Measurements from ENCODE around the gene AKAP13. TPM values are rescaled to one million over a fixed set of nuclear protein-coding genes. Genes with fewer than 3 reads are reported as not detected.

AKAP13 gene
- polyA plus RNA-seq, 1 of the 3 experiments (the other 2 are of a cell fraction), result 8.4 TPM

GRCh38 chr15:85625856-85626255 is 245.5 kb downstream of the AKAP13 start:
- H3K9me2 ChIP-seq, result no peaks in the 10 kb centered on the region
- H3K79me2 ChIP-seq (ENCODE audit: insufficient read depth), result peaks cover 65% of the 10 kb centered on the region
- DNase-seq, result no peak
- H3K9me3 ChIP-seq, result no peaks in the 10 kb centered on the region
- ChIA-PET POLR2A (no interaction called here), CTCF (interaction anchor here (1.5 kb wide), 1 partner anchor 9 kb away, joined by 5 read pairs; no protein-coding TSS in a partner anchor)
- no peak overlapping the region; a peak in 1 of 4 replicates for H3K27ac ChIP-seq (ENCODE audit: low read depth in 2 of 2, low read length in 1 of 2)
- H3K4me1 ChIP-seq (ENCODE audit: control insufficient read depth in 1 of 2, insufficient read depth in 2 of 2, low read depth in 1 of 2, low read length in 1 of 2), result peaks cover 12 to 15% of the 10 kb centered on the region in 2 experiments
- TF ChIP-seq USF1 (IDR thresholded peaks at IDR 0.05; ENCODE audit: borderline replicate concordance, low read depth), result no peak
- no peak for TF ChIP-seq RCOR1 (IDR thresholded peaks at IDR 0.05; ENCODE audit: low read length)
- no peak for TF ChIP-seq FOXM1 (IDR thresholded peaks at IDR 0.05; ENCODE audit: low read depth)
- TF ChIP-seq CHD2 (IDR thresholded peaks at IDR 0.05; ENCODE audit: low read length, partially characterized antibody), result no peak
- no peak for TF ChIP-seq CTCF (IDR thresholded peaks at IDR 0.05)
- no peak for TF ChIP-seq JUND (IDR thresholded peaks at IDR 0.05)
- TF ChIP-seq RAD21 (IDR thresholded peaks at IDR 0.05; ENCODE audit: low read length), result no peak
- TF ChIP-seq NFIC (IDR thresholded peaks at IDR 0.05; ENCODE audit: borderline replicate concordance), result no peak
- no peak for TF ChIP-seq POLR2AphosphoS5 (IDR thresholded peaks at IDR 0.05; ENCODE audit: low read depth, low read length)
- TF ChIP-seq TCF12 (IDR thresholded peaks at IDR 0.05), result no peak
- no peak for TF ChIP-seq TEAD4 (IDR thresholded peaks at IDR 0.05; ENCODE audit: borderline replicate concordance, insufficient read depth)
- TF ChIP-seq MEF2A (IDR thresholded peaks at IDR 0.05; ENCODE audit: borderline replicate concordance, low read depth), result no peak
- no peak for TF ChIP-seq RFX5 (IDR thresholded peaks at IDR 0.05; ENCODE audit: low read length)
- no peak for TF ChIP-seq EP300 (IDR thresholded peaks at IDR 0.05; ENCODE audit: borderline replicate concordance in 1 of 2, low read depth in 1 of 2, low read length in 1 of 2)
- H3K4me2 ChIP-seq, result no peak overlapping the region
- WGBS (ENCODE audit: low lambda C conversion rate), result 100% methylated on average over 1 of the region's 1 CpG
- H3K4me3 ChIP-seq (ENCODE audit: low read depth in 2 of 2, low read length in 1 of 2), result no peak overlapping the region
- H3F3A ChIP-seq (replicated peaks; ENCODE audit: insufficient read depth), result peaks cover 4% of the 10 kb centered on the region
- H4K20me1 ChIP-seq (ENCODE audit: insufficient read depth), result no peaks in the 10 kb centered on the region
- H3K9ac ChIP-seq, result no peak overlapping the region
- H3K36me3 ChIP-seq (replicated peaks in 1 of 2; ENCODE audit: control insufficient read depth in 1 of 2, insufficient read depth in 2 of 2, low read length in 1 of 2), result peaks cover 3 to 22% of the 10 kb centered on the region in 2 experiments
- no peaks in the 10 kb centered on the region for H3K27me3 ChIP-seq (ENCODE audit: insufficient read depth)
- no peak overlapping the region for H2AFZ ChIP-seq (ENCODE audit: low read depth)

- H3K9me2 ChIP-seq, result no peaks in the 10 kb centered on the region
- no peak for DNase-seq
- H3K4me2 ChIP-seq, result no peak overlapping the region
- no peak overlapping the region for H2AFZ ChIP-seq (ENCODE audit: low read depth)
- ChIA-PET POLR2A (no interaction called here), CTCF (interaction anchor here (1.0 to 1.5 kb wide), 3 partner anchors 10 to 15 kb away, joined by 3 to 5 read pairs (median 3); no protein-coding TSS in a partner anchor)
- TF ChIP-seq RXRA (IDR thresholded peaks at IDR 0.05; ENCODE audit: borderline replicate concordance, low read depth) (no peak), PBX3 (IDR thresholded peaks at IDR 0.05) (no peak), POLR2AphosphoS5 (IDR thresholded peaks at IDR 0.05; ENCODE audit: low read depth, low read length) (no peak), MEF2A (IDR thresholded peaks at IDR 0.05; ENCODE audit: borderline replicate concordance, low read depth) (no peak), RAD21 (IDR thresholded peaks at IDR 0.05; ENCODE audit: low read length) (no peak), TEAD4 (IDR thresholded peaks at IDR 0.05; ENCODE audit: borderline replicate concordance, insufficient read depth) (no peak), USF2 (IDR thresholded peaks at IDR 0.05; ENCODE audit: borderline replicate concordance, low read depth, low read length) (no peak)
- peaks cover 54% of the 10 kb centered on the region for H3K79me2 ChIP-seq (ENCODE audit: insufficient read depth)
- H3K27ac ChIP-seq (ENCODE audit: low read depth in 2 of 2, low read length in 1 of 2), result no peak overlapping the region
- peaks cover 4% of the 10 kb centered on the region for H3F3A ChIP-seq (replicated peaks; ENCODE audit: insufficient read depth)
- H3K9ac ChIP-seq, result no peak overlapping the region
- no peaks in the 10 kb centered on the region for H3K9me3 ChIP-seq
- H3K36me3 ChIP-seq (replicated peaks in 1 of 2; ENCODE audit: control insufficient read depth in 1 of 2, insufficient read depth in 2 of 2, low read length in 1 of 2), result peaks cover 3 to 28% of the 10 kb centered on the region in 2 experiments
- H4K20me1 ChIP-seq (ENCODE audit: insufficient read depth), result no peaks in the 10 kb centered on the region
- H3K4me3 ChIP-seq (ENCODE audit: low read depth in 2 of 2, low read length in 1 of 2), result no peak overlapping the region
- 97% methylated on average over 6 of the region's 6 CpGs for WGBS (ENCODE audit: low lambda C conversion rate)
- H3K4me1 ChIP-seq (ENCODE audit: control insufficient read depth in 1 of 2, insufficient read depth in 2 of 2, low read depth in 1 of 2, low read length in 1 of 2), result peaks cover 7 to 15% of the 10 kb centered on the region in 2 experiments
- no peaks in the 10 kb centered on the region for H3K27me3 ChIP-seq (ENCODE audit: insufficient read depth)
These were observed 247.0 kb downstream of the AKAP13 start for GRCh38 chr15:85627213-85627935.

All from SK-N-SH (cell line).